SU-DHL-6 (cell line): ENCODE results near the gene SNX10.

ENCODE experiments used
- H2AFZ ChIP-seq: fragments of 200-600 bp; sonication (generic); 2 replicates; pipeline ENCODE4 v1.6.1; 2014; ENCODE audit warnings: low read depth, mild to moderate bottlenecking, moderate library complexity, mixed read lengths, antibody characterized with exemption, low read length; ENCODE audit not compliant: severe bottlenecking
- H3F3A ChIP-seq: fragments of 200-600 bp; shearing (Covaris generic); 2 replicates; pipeline ENCODE4 v1.6.0; 2016; ENCODE audit warnings: antibody characterized with exemption, mild to moderate bottlenecking; ENCODE audit not compliant: insufficient read depth
- H3K27ac ChIP-seq: fragments of 200-600 bp; sonication (generic); 2 replicates; pipeline ENCODE4 v1.5.1; 2016; ENCODE audit warnings: low read depth, mild to moderate bottlenecking, low read length, moderate library complexity, mixed read lengths
- H3K27me3 ChIP-seq: fragments of 200-600 bp; sonication (generic), shearing (Covaris generic); 2 replicates; pipeline ENCODE4 v1.6.0; 2014; ENCODE audit warnings: mild to moderate bottlenecking, low read length
- H3K36me3 ChIP-seq: fragments of 200-600 bp; sonication (generic); 2 replicates; pipeline ENCODE4 v1.6.1; 2014; ENCODE audit warnings: mild to moderate bottlenecking, low read length, mixed read lengths
- H3K4me2 ChIP-seq: fragments of 300-600, 200-600 bp; shearing (Covaris generic), sonication (generic); 2 replicates; pipeline ENCODE4 v1.6.0; 2014; ENCODE audit warnings: low read length, low read depth, mild to moderate bottlenecking; ENCODE audit not compliant: poor library complexity, severe bottlenecking
- H3K4me3 ChIP-seq: fragments of 200-600 bp; sonication (generic); 2 replicates; pipeline ENCODE4 v1.5.1; 2014; ENCODE audit warnings: antibody characterized with exemption, low read length, mild to moderate bottlenecking, mixed read lengths; ENCODE audit not compliant: insufficient read depth, poor library complexity, severe bottlenecking
- H3K79me2 ChIP-seq: fragments of 200-600 bp; sonication (generic); 2 replicates; pipeline ENCODE4 v1.6.1; 2014; ENCODE audit warnings: mild to moderate bottlenecking, low read length, moderate library complexity; ENCODE audit not compliant: insufficient read depth
- H3K9ac ChIP-seq: fragments of 200-600 bp; sonication (generic); 2 replicates; pipeline ENCODE4 v1.7.0; 2014; ENCODE audit warnings: mild to moderate bottlenecking, low read length
- H3K9me2 ChIP-seq: fragments of 200-600 bp; sonication (generic); replicated peaks from 2 replicates; pipeline ENCODE4 v1.6.1; 2014; ENCODE audit warnings: low read length; ENCODE audit not compliant: insufficient read depth
- H3K9me3 ChIP-seq: fragments of 200-600 bp; sonication (generic); 2 replicates; pipeline ENCODE4 v1.6.1; 2014; ENCODE audit warnings: low read length, mixed read lengths; ENCODE audit not compliant: insufficient read depth
- H4K20me1 ChIP-seq: fragments of 200-600 bp; sonication (generic); 2 replicates; pipeline ENCODE4 v1.6.1; 2014; ENCODE audit warnings: low read depth, mild to moderate bottlenecking, antibody characterized with exemption, low read length, moderate library complexity, mixed read lengths
- EZH2phosphoT487 ChIP-seq: fragments of 200-600 bp; sonication (generic), shearing (Covaris generic); conservative IDR thresholded peaks from 2 replicates; pipeline ENCODE4 v1.6.1; 2018; ENCODE audit warnings: mild to moderate bottlenecking, antibody characterized with exemption, low read length, moderate library complexity, mixed read lengths
- TF ChIP-seq, protein P1 (sequence below): fragments of 200-600 bp; sonication (generic); IDR thresholded peaks from one replicate; pipeline ENCODE4 v1.5.1; 2017; ENCODE audit warnings: antibody characterized with exemption, mild to moderate bottlenecking, low read length, moderate library complexity; ENCODE audit not compliant: insufficient read depth, poor library complexity, severe bottlenecking

Gene SNX10

DNA sequence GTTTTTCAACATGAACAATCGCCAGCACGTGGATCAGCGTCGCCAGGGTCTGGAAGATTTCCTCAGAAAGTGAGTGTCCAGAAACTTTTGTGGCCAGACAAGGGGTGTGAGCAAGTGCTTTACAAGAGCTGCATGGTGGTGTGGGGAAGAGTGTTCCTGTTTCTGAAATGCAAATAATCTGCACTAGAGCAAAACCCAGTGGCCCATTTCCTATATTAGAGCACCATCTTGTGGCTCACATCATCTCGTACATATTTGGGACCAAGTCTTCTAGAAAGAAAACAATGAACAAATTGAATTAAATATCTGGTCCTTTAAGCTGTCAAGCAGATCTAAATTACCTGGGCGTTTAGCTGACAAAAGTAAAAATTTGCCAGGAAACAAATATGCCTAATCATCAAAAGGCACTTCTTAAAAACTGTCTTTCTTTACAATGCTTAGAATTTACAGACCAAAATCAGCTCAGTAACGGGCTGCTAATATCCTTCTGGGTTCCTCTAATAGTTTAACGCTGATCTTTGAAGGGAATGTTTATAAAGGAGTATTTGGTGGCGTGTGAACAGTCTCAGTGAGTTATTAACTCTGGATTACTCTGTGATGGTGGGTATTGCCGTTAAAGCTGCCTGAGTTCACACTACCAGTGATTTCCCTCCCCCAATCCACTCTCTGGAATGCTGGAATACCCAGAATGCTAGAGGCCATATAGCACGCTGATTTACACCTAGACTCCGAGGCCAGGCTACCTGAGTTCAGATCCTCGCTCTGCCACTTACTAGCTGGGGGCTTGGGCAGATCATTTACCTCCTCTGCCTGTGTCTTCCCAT, 73.6 kb downstream of the SNX10 start:
- H2AFZ ChIP-seq = peak overlapping the region; percentile 78
- H3K27me3 ChIP-seq = no peaks in the 10 kb centered on the region
- peaks cover 40% of the 10 kb centered on the region for H3K36me3 ChIP-seq
- H3K4me3 ChIP-seq = no peak overlapping the region
- H3K4me2 ChIP-seq = peak overlapping the region; percentile 57
- H4K20me1 ChIP-seq = no peaks in the 10 kb centered on the region
- H3K9ac ChIP-seq = peak overlapping the region; percentile 42
- TF ChIP-seq EZH2phosphoT487 = no peak
- TF ChIP-seq, protein P1, sequence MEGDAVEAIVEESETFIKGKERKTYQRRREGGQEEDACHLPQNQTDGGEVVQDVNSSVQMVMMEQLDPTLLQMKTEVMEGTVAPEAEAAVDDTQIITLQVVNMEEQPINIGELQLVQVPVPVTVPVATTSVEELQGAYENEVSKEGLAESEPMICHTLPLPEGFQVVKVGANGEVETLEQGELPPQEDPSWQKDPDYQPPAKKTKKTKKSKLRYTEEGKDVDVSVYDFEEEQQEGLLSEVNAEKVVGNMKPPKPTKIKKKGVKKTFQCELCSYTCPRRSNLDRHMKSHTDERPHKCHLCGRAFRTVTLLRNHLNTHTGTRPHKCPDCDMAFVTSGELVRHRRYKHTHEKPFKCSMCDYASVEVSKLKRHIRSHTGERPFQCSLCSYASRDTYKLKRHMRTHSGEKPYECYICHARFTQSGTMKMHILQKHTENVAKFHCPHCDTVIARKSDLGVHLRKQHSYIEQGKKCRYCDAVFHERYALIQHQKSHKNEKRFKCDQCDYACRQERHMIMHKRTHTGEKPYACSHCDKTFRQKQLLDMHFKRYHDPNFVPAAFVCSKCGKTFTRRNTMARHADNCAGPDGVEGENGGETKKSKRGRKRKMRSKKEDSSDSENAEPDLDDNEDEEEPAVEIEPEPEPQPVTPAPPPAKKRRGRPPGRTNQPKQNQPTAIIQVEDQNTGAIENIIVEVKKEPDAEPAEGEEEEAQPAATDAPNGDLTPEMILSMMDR = peak; percentile 84
- H3K27ac ChIP-seq = peak overlapping the region; percentile 74
- no peaks in the 10 kb centered on the region for H3K9me2 ChIP-seq
- no peaks in the 10 kb centered on the region for H3K9me3 ChIP-seq
- H3F3A ChIP-seq = peaks cover 48% of the 10 kb centered on the region
- no peaks in the 10 kb centered on the region for H3K79me2 ChIP-seq

DNA sequence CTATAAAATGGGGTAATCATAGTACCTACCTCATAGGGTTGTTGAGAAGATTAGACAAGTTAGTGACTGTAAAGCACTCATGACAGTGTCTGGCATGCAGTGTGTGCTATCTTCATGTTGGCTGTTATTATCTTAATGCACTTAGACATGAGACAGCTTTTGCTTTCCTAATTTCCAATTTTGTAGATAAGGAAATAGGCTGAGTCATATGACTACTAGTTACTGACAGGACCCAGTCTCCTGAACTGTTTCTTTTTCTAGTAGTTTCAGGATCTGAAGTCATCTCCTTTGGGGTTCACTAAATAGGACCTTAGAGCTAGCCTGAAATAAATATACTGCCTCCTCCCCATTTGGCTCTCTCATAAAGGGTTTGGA, 74.2 kb downstream of the SNX10 start:
- TF ChIP-seq, protein P1 = no peak
- TF ChIP-seq EZH2phosphoT487 = no peak
- no peaks in the 10 kb centered on the region for H3K27me3 ChIP-seq

DNA sequence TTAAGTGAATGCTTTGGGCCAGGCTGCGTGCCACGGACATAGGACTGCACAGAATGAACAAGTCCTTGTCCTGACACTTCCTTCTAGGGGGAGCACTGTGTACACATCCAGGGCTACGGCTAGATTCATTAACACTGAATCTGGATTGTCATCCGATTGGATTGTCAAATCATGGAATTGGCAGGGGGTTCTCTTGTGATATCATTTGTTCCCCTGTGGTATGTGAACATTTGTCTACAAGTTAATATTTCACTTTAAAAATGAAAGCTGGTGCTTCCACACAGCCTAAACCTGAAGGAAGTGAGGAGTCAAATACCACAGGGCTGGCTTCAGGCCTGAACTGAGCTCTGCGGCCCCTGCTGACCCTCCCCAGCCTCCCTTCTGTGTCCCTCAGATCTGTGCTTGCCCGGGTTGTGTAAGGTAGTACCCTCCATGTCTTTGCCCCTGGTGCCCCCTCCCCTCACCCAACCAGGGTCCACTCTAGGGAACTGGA, 75.6 kb downstream of the SNX10 start:
- Histone ChIP-seq H3K79me2 (no peaks in the 10 kb centered on the region), H3K9me2 (no peaks in the 10 kb centered on the region), H3K27ac (no peak overlapping the region), H3K36me3 (peaks cover 53% of the 10 kb centered on the region), H4K20me1 (no peaks in the 10 kb centered on the region), H2AFZ (no peak overlapping the region), H3K4me2 (no peak overlapping the region), H3K9me3 (no peaks in the 10 kb centered on the region), H3K9ac (no peak overlapping the region), H3K4me3 (no peak overlapping the region), H3F3A (peaks cover 38% of the 10 kb centered on the region; the same call in 1 of the 2 replicates), H3K27me3 (no peaks in the 10 kb centered on the region)
- TF ChIP-seq, protein P1 = no peak
- TF ChIP-seq EZH2phosphoT487 = no peak

More for the DNA sequence above, 74.2 kb downstream of the SNX10 start:
- H3K36me3 ChIP-seq = peaks cover 43% of the 10 kb centered on the region
- H2AFZ ChIP-seq = no peak overlapping the region
- no peak overlapping the region for H3K27ac ChIP-seq
- H4K20me1 ChIP-seq = no peaks in the 10 kb centered on the region
- H3K4me2 ChIP-seq = no peak overlapping the region
- H3K79me2 ChIP-seq = no peaks in the 10 kb centered on the region
- H3K9ac ChIP-seq = no peak overlapping the region
- no peaks in the 10 kb centered on the region for H3K9me3 ChIP-seq
- no peaks in the 10 kb centered on the region for H3K9me2 ChIP-seq
- H3F3A ChIP-seq = peaks cover 45% of the 10 kb centered on the region
- H3K4me3 ChIP-seq = no peak overlapping the region
